Measurements from ENCODE around the gene OTUB2.

Gene OTUB2

GRCh38 chr14:94021416-94022157 lies 4.6 kb upstream of the OTUB2 start:
- no peak for DNase-seq

- no peak for DNase-seq
Measured at GRCh38 chr14:94022532-94023411, 3.4 kb upstream of the OTUB2 start.

- DNase-seq, result no peak
Measured at GRCh38 chr14:94024549-94024948, 1.6 kb upstream of the OTUB2 start.

GRCh38 chr14:94025720-94026119 lies 420 bp upstream of the OTUB2 start:
- no peak for DNase-seq

- no peak for DNase-seq
Measured at GRCh38 chr14:94026889-94027469, 839 bp downstream of the OTUB2 start.

GRCh38 chr14:94027566-94028449 lies 1.7 kb downstream of the OTUB2 start:
- no peak for DNase-seq

- DNase-seq, result no peak
Measured at GRCh38 chr14:94028450-94028826, 2.3 kb downstream of the OTUB2 start.

GRCh38 chr14:94029265-94029664 lies 3.1 kb downstream of the OTUB2 start:
- no peak for DNase-seq

GRCh38 chr14:94029671-94030203 lies 3.6 kb downstream of the OTUB2 start:
- DNase-seq, result no peak

GRCh38 chr14:94030571-94030970 lies 4.4 kb downstream of the OTUB2 start:
- DNase-seq, result no peak

- DNase-seq, result no peak
Measured at GRCh38 chr14:94031161-94031882, 5.2 kb downstream of the OTUB2 start.

- DNase-seq, result no peak
Measured at GRCh38 chr14:94031883-94032279, 5.7 kb downstream of the OTUB2 start.

- DNase-seq, result no peak
Measured at GRCh38 chr14:94034886-94035285, 8.7 kb downstream of the OTUB2 start.

- DNase-seq, result peak; percentile 47
Measured at GRCh38 chr14:94036313-94037167, 10.4 kb downstream of the OTUB2 start.

GRCh38 chr14:94037954-94038353 lies 11.8 kb downstream of the OTUB2 start:
- no peak for DNase-seq

- DNase-seq, result no peak
Measured at GRCh38 chr14:94038510-94038909, 12.4 kb downstream of the OTUB2 start.

- no peak for DNase-seq
Measured at GRCh38 chr14:94038921-94039629, 12.9 kb downstream of the OTUB2 start.

- DNase-seq, result no peak
Measured at GRCh38 chr14:94040247-94040646, 14.1 kb downstream of the OTUB2 start.

GRCh38 chr14:94040796-94041195 lies 14.7 kb downstream of the OTUB2 start:
- no peak for DNase-seq

Measured in NCI-H526 treated with DMSO at 0.1 percent for 48 hours (cell line).